Islet precursor cell (in vitro differentiated cells): ENCODE results near the gene SAMD14.
A peak's percentile ranks its signal among the peaks of the same experiment; 100 is the strongest.

Experiments
- DNase-seq: peaks from one replicate; pipeline ENCODE4 v3.0.0-alpha.2; 2018

Gene SAMD14

DNA sequence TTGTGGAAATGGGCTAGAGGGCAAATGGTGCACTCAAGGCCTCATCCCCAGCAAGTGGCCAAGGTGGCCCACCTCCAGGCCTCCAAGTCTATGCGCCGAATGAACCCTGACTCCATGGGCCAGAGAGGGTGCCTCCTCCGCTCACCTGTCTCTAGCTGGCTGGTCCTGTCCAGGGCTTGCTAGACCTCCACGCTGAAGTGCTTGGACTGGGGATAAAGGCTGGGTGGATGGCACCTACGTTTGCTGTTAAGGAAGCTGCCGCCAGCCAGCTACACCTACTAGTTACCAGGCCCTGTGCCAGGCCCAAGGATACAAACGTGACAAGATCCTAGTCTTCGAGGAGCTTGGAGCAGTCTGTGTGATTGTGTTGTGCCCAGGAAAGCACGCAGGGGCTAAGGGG, 35.1 kb upstream of the SAMD14 start:
- DNase-seq = no peak

DNA sequence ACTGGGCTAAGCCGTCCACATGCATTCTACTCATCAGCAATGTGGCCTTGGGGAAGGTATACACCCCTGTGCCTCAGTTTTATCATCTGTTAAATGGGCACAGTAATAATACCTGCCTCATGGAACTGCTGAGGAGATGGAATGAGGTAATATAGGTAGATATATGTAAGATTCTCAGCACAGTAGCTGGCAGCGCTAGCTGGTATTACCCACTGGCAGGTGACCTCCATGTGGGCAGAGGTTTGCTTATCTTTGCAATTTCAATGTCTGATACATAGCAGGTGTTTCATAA, 34.7 kb upstream of the SAMD14 start:
- DNase-seq = no peak

DNA sequence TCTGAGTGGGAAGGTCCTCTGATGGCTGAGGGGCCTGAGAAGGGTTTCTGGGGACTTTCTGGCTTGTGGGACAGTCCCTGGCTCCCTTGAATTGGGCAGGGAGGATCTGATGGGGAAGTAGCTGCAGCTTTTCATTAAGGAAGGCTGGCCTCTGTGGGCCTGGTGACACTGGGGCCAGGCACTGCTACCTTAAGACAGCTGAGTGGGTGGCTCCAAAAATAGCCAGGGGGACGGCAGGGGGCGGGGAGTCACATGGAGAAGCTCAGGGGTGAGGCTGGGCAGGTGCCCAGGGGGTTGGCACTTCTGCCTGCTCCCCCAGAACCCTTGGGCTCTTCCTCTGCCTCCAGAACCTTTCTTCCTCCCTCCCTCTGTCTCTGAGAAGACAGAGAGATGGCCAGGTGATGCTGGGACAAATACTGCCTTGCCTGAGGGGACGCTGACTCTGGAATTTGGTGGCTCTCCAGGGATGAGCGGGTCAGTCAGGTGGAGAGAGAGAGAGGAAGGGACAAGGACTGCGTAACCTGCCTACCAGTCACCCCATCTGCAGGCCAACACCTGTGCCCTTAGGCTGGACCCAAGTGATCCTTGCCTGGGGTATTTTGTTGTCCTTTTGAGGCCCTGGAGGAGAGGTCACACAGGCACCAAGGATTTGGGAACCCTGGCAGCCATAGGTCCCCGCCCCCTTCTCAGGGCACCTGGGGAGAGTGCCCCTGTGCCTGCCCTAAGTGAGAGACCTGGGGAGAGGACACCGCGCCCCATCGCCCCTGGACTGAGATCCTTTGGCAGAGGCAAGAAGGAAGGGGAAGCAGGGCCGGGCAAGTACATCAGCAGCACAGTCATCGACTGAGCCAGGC, 34.1 kb upstream of the SAMD14 start:
- DNase-seq = no peak

DNA sequence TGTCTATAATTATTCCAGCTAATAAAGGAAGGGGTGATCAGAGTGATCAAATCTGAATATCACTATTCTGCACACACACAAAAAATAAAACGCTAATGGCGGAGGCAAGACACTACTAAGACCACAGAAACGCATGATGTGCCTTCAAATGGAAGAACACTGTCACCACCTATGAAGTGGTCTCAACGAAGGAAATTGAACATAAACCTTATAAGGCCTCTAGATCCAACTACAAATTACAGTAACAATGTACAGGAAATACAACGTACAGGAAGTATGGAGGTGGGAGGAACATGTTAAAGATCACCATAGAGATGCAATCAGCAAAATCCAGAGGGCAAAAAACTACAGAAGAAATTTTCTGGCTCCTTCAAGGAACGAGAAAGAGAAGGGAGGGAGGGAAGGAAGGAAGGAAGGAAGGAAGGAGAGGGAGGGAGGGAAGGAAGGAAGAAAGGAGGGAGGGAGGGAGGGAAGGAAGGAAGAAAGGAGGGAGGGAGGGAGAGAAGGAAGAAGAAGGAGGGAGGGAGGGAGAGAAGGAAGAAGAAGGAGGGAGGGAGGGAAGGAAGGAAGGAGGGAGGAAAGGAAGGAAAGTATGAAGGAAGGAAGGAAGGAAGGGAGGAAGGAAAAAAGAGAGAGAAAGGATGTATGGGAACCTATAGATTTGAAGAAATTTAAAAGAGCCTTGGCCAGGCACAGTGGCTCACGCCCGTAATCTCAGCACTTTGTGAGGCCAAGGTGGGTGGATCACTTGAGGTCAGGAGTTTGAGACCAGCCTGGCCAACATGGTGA, 32.7 kb upstream of the SAMD14 start:
- DNase-seq = no peak

DNA sequence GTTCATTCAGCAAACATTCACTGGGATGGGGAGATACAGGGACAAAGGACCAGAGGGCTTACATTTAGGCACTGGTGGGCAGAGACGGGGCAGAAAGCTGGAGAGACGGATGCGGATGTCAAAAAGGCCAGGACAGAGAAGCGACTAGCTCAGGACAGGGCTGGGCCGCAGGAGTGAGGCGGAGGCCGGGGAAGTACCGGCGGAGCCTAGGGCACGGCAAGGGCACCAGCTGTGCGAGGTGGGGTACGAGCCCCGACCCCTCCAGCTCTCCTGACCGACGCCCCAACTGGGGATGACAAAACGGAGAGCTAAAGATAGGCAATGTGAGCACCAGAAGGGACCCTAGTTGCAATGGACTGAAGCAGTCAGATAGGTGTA, 31.9 kb upstream of the SAMD14 start:
- no peak for DNase-seq

DNA sequence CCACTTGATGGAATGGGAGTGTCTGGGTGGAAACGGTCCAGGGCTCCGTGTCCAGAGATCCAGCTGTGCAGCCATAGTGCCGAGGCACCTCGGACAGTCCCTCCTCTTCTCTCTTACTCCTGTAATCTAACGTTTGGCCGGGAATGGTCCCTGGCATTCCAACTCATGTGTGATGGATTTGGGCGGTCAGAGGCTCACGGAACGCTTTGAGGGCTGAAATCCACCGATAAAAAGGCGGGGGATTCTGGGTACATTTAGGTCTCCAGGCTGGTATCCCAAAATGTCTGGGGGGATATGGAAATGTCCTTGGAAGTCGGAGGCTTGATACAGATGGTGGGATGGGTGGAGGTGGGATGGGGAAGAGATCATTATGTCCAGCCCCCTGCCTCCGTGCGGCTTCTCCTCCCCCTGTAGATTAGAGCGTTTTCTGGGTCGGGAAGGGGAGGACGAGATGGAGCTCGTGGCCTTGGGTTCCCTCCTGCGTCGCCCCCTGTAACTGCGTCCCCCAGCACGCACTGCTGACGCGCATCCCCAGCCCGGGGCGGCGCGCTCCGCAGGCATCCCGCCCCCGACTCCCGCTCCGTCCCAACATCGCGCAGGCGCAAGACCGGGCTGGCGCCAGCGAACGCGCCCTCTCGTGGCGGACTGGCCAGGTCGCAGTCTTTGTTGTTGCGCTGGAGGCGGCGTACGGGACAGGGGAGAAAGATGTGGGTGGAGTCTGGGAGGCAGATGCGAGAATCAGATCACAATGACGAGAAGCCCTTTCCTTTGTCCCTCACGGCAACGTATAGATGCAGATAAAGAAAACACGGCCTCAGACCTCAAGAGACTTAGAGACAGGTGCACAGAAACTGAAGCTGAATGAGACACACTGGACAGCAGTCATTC, 31.3 kb upstream of the SAMD14 start:
- DNase-seq = peak; percentile 98

DNA sequence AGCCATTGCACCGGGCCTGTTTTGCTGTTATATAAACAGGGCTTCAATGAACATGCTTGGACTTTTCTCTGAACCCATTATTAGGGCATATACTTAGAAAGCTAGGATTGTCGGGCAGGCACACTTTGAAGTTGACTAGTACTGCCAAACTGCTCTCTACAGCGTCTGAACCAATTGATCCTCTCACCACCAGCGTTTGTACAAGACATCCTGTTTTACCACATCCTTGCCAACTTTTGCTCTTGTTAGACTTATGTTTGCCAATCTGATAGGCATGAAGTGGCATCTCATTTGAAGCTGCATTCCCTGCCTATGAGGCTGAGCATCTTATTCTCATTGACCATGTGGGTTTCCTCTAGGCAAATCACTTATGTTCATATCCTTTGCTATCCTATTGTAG, 27.9 kb upstream of the SAMD14 start:
- no peak for DNase-seq

DNA sequence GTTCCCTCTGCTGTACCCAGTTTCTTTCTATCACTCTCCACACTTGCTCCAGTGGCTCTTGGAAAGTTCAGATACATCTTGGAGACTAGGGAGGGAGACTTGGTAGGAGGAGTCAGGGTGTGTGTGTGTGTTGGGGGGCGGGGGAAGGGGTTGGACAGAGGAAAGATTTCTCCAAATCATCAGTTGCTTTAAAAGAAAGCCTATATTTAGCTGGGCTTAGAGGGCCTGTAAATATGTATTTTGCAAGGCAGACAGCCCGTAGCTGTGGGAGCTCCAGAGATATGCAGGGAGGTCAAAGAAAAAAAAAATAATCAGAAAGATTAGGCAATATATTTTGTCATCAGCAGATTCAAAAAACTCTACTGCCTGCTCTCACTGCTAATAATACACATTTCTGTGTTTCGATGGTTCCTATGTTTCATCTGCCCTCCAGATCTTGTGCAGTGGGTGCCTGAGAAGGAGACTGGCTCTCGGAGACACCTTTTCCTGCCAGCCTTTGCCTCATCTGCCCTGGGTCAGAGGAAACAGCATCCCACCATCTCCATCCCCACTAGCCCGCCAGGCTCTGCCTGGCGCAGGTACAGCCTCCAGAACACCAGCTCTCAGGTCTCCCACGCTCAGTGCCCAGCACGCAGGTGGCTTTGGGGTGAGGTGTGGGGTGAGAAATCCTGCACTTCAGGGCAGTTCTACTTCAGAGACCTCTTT, 25.3 kb upstream of the SAMD14 start:
- DNase-seq = no peak

DNA sequence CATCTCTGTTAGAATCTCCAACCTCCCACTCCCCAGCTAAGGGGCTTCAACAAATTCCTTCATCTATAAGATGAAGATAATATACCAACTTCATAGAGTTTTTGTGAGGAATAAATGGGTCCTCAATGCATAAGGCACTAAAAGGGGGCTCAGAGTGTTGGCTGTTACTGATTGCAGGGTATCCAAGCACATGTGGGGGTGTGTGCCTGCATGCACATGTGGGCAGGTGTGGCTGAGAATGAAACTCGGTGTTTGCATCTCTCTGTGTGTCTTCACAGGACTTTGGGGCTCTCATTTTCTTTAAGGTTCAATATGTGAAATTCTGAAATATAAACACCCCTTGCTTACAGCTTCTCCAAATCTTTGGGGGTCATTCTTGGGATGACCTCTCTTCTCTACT, 24.6 kb upstream of the SAMD14 start:
- no peak for DNase-seq

DNA sequence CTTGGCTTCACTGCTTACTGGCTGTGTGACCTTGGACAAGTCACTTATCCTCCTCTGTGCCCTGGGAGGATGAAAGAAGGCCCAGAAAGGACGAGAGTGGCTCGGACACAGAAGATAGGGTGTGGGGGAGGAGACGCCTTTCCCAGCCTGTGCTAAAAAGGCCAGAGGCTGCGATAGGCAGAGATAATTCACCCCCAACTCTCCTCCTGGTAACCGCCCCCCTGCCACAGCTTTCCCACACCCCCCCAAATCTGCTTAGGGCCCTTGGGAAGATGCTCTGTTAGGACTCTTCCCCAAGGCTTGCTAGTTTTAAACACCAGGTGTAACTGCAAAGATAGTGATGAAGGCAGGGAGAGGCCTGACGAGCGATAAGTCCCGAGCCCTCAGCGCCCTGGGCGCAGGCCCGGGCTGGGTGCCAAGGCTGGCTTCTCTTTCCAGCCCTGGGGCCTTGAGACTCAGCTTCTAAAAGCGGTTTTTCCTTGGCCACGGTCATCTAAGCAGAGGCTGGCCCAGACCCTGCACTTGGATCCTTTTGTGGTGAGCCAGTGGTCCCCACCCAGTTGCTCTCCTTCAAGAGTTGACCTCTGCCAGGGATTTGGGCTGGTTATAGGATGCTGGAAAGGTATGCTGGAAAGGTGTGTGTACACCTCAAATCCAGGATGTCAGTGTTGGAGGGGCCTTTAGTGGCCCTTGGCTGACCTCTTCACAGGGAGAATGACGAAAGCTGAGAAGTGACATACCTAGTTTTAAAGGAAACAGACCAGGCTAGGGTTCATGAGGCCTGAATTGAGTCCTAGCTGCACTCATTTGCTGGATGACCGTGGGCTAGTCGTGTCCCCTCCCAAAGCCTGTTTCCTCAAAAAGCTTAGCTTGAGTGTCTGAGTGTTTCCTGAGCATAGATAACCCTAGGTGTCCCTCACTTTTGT, 24.0 kb upstream of the SAMD14 start:
- no peak for DNase-seq

DNA sequence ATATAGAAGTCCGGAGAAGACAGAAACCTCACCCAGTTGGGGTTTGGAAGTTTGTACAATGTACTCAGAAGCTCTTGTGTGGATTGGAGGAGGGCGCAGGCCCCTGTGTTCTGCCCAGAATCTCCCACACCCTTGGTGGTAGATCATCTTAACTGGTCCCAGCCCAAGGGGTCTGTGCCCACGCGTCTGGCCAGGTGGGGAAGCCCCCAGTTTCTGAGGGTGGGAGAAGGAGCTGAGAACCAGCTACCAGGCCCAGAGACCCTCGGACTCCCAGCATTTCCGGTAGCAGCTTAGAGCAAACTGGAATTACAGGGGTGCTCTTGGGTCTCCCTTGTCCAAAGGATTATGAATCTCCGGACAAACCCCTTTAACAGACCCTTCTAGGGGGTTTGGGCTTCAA, 22.8 kb upstream of the SAMD14 start:
- no peak for DNase-seq

DNA sequence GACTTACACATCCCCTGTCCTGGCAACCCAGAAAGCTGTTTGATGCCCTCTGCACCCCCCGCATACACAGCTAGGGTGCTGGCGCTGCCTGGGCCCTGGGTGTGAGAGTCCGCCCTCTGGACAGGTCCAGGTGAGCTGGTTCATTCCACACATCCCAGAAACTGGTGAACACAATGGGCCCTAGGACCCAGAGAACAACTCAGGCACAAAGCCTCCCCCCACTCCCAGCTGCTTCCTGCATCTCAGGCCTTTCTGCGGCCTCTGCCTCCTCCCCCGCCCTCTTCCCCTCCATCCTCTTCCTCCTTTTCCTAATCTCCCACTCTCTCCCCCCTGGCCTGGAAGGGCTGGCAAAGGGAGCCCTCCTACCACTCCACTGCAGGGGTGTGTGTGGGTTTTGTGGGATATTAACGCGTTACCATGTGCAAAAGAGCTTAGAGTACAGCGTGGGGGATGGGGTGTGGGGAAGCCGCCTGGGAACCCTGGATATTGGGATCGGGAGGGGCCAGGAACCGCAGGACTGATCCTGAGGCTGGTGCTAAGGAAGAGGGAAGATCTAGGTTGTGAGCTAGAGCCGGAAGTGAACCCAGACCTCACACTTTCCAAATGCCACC, 22.1 kb upstream of the SAMD14 start:
- peak; percentile 98 for DNase-seq

DNA sequence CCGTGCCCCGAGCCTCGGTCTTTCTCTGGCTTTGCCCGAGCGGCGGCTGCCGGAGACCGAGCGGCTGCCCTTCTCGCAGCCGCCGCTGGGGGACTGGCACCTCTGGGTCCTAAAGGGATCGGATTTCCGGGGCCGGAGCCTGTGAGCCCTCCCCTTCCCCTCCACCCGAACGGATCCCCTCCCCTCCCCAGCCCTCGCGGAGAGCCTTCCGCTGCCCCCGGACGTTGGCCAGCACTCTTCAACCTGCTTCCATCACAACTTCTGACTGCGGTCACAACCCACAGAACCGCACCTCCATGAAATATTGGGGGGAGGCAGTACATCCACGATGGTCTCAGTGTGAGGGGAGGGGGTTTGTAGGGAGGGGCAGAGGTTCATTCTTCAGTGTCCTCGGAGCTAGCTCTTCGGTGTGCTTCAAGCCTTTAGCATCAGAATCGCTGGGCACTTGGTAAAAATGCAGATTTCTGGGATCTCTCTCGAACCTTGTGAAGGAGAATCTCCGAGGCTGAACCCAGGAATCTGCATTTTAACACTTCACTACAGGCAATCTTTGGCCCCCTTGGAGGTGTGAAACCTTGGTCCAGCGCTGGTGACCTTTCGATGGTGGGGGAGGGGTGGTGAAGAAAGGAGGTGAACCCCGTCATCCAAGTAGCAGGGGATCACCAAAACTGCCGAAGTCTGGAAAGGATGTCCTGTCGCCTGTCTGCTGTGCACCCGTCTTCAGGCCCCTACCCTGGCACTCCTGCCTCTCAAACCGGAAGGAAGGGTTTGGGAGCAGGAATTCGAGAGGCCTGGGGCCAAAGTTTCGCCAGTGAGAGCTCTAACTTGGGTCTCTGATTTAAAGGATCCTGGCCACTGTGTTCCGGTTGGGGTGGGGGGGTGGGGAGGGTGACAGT, 21.3 kb upstream of the SAMD14 start:
- DNase-seq = peak; percentile 98

DNA sequence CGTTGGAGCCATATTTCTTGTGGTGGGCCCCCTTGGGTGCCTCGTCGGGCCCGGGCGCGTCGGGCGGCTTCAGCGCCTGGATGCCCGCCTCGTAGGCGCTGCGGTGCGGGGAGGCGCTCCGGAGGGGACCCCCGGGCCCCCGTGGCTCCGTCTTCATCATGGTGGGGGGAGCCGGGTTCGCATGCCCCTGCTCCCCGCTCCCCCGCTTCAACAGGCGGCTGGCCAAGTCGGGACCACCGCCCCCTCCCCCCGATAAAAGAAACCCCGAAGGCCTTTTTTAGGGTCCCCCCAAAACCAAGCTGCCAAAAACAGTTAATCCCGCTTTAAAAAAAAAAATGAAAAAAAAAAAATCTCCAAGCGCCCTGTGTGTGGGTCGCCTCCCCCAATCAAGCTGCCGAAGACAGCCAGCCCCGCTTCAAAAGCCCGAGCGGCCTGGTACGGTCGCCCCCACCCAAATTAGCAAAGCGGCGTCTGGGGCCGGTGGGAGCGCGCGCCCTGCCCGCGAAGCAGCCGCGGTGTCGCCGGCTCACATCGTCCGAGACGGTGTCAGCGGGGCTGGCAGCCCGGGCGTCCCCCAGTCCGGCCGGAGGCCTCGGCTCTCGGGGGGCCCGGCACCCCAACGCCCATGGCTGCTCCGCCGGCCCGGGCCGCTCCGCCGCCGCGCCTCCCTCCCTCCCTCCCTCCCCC, 20.5 kb upstream of the SAMD14 start, which contains the start of gene PPP1R9B:
PPP1R9B (minus strand) TSS at position 324 of the 687 bp plus-strand sequence; CDS start at position 160, 164 bp downstream.
- no peak for DNase-seq

DNA sequence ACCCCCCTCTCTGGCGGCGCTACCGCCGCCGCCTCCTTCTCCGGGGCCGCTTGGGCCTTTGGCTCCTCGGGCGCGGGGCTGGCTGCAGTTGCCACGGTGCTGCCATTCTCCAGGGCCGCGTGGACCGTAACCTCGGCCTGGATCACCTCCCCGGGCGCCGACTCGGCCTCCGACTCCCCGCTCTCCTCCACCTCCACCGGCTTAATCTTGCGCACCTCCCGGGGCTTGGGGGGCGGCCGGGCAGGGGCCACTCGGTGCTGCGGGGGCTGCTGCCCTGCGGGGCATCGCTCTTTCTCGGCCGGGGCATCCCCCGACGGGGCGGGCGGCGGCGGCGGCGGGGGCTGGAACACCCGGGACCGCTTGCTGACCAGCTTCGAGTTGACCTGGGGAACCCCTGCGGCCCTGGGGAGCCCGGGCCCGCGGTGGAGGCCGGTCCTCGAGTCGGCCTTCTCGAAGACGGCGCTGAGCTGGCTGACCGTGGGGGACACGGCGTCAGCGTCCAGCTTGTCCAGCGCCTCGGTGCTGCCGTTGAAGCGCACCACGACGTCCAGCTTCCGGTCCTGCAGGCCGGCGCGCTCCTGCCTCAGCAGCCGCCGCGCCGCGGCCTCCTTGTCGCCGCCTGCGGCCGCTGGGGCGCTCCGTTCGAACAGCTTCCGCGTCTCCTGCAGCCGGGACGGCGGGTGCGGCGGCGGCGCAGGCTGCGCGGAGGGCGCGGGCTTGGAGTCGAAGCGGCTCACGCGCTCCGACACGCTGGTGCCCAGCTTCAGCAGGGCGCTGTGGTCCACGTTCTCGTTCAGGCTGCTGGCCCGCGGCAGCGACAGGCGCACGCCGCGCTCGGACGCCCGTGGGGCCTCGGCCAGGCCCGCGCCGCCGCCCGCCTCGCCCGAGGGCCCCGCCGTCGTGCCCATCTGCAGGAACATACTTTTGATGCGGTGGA, 19.7 kb upstream of the SAMD14 start:
- peak; percentile 87 for DNase-seq

DNA sequence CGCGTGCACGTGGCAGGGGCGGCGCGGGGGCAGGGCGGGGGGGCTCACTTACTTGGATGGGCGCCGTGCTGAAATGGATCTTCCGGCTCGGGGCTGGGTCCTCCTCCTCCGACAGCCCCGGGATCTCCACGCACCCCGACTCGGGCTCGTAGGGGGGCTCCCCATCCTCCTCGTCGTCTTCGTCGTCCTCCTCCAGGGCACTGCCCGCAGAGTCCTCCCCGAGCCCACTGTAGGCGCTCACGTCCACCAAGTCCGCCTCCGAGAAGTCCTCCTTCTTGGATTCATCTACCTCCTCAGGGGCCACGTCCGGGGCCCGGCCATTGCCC, 19.1 kb upstream of the SAMD14 start:
- DNase-seq = no peak

DNA sequence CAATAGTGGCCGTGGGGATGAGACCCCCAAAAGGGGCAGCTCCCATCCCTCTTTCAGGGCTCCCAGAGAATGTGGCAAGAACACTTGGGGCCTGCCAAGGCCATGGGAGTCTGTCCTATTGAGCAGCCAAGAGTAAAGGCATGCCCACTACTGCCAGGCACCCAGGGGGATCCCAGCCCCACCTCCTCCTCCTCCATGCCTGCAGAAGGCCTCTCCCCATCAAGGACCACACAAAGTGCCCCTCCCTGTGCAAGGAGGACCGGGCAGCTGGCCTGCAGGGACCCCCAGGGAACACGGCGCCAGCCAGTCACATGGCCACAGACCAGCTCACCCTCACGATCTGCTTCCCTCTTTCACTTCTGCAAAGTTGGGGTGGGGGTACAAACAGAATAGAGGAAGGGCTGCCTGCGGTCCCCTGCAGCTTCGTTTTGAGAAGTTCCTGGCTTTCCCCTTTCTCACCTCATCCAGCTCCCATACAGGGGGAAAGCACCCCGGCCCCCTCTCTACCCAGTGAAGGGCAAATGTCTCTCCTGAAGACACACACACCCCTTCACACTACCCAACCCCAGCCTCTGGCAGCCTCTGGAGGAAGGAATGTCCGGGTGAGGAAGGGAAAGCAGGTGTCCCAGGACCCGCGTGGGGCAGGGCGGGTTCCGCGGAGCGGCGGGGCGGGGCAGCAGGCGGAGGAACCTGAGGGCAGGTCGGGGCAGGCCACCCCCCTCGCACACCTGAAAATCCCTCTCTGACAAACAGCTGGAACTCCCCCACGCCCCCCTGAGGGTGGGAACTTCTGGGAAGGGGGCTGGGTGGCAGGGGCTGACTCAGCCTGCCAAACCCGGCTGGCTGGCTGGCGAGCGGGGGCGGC, 18.5 kb upstream of the SAMD14 start:
- DNase-seq = peak; percentile 87
